Type B pancreatic cell (in vitro differentiated cells): ENCODE results near the gene USP14. TPM values are rescaled to one million over a fixed set of nuclear protein-coding genes. Genes with fewer than 3 reads are reported as not detected.

Experiments used
- DNase-seq: peaks from one replicate; pipeline ENCODE4 v3.0.0; 2021; ENCODE audit warnings: mixed read lengths; ENCODE audit not compliant: unreplicated experiment; ENCODE audit errors: extremely low spot score
- H3K27ac Mint-ChIP-seq: 2 replicates; pipeline ENCODE4 v1.8.0; 2021; ENCODE audit warnings: mild to moderate bottlenecking, mixed read lengths
- H3K27me3 Mint-ChIP-seq: 2 replicates; pipeline ENCODE4 v1.8.0; 2021; ENCODE audit warnings: mixed read lengths
- H3K36me3 Mint-ChIP-seq: 2 replicates; pipeline ENCODE4 v1.8.0; 2021; ENCODE audit warnings: mixed read lengths
- H3K4me1 Mint-ChIP-seq: one replicate; pipeline ENCODE4 v1.8.0; 2021; ENCODE audit warnings: mixed read lengths; ENCODE audit not compliant: unreplicated experiment
- H3K4me3 Mint-ChIP-seq: 2 replicates; pipeline ENCODE4 v1.8.0; 2021; ENCODE audit warnings: mild to moderate bottlenecking, mixed read lengths
- H3K9me3 Mint-ChIP-seq: 2 replicates; pipeline ENCODE4 v1.8.0; 2021; ENCODE audit warnings: mixed read lengths
- CTCF ChIP-seq: fragments of 200-600 bp; sonication (generic); conservative IDR thresholded peaks from 2 replicates; pipeline ENCODE4 v1.5.0; 2021; ENCODE audit warnings: antibody characterized with exemption, mild to moderate bottlenecking
- total RNA-seq: library from RNA; stranded (reverse); gene quantifications from 2 replicates; pipeline ENCODE4 v1.2.1, GENCODE V29; 2021; ENCODE audit warnings: low replicate concordance

USP14 gene
- total RNA-seq, 1 donor from 2014 or later: 59.5 TPM

- H3K27ac Mint-ChIP-seq: peak overlapping the region; percentile 19
- no peak for TF ChIP-seq CTCF
- no peaks in the 10 kb centered on the region for H3K9me3 Mint-ChIP-seq
- DNase-seq: no peak
- H3K36me3 Mint-ChIP-seq: peaks cover 20% of the 10 kb centered on the region
- H3K4me1 Mint-ChIP-seq: peaks cover 10% of the 10 kb centered on the region
- peaks cover 4% of the 10 kb centered on the region for H3K27me3 Mint-ChIP-seq
- H3K4me3 Mint-ChIP-seq: peak overlapping the region; percentile 79
These were observed 2.6 kb downstream of the USP14 start for GRCh38 chr18:160831-161570.

- H3K4me3 Mint-ChIP-seq: no peak overlapping the region
- no peaks in the 10 kb centered on the region for H3K27me3 Mint-ChIP-seq
- no peak for TF ChIP-seq CTCF
- no peak overlapping the region for H3K27ac Mint-ChIP-seq
- no peak for DNase-seq
- no peaks in the 10 kb centered on the region for H3K9me3 Mint-ChIP-seq
- H3K4me1 Mint-ChIP-seq: no peaks in the 10 kb centered on the region
- peaks cover 22% of the 10 kb centered on the region for H3K36me3 Mint-ChIP-seq
These were observed 14.0 kb downstream of the USP14 start for GRCh38 chr18:172361-172760.

- DNase-seq: no peak
- H3K4me3 Mint-ChIP-seq: no peak overlapping the region
- no peak overlapping the region for H3K27ac Mint-ChIP-seq
- H3K27me3 Mint-ChIP-seq: no peaks in the 10 kb centered on the region
- TF ChIP-seq CTCF: no peak
- H3K9me3 Mint-ChIP-seq: no peaks in the 10 kb centered on the region
- H3K4me1 Mint-ChIP-seq: peaks cover 7% of the 10 kb centered on the region
- H3K36me3 Mint-ChIP-seq: peaks cover 20% of the 10 kb centered on the region
These were observed 21.1 kb downstream of the USP14 start for GRCh38 chr18:179499-179898.

GRCh38 chr18:181711-182110 is 23.4 kb downstream of the USP14 start:
- DNase-seq: no peak
- Mint-ChIP-seq H3K4me3 (no peak overlapping the region), H3K9me3 (no peaks in the 10 kb centered on the region), H3K4me1 (peaks cover 7% of the 10 kb centered on the region), H3K36me3 (peaks cover 17% of the 10 kb centered on the region), H3K27me3 (no peaks in the 10 kb centered on the region), H3K27ac (no peak overlapping the region)
- TF ChIP-seq CTCF: no peak

GRCh38 chr18:183769-184168 is 25.4 kb downstream of the USP14 start:
- H3K27me3 Mint-ChIP-seq: no peaks in the 10 kb centered on the region
- no peak for TF ChIP-seq CTCF
- H3K36me3 Mint-ChIP-seq: peaks cover 17% of the 10 kb centered on the region
- DNase-seq: no peak
- no peaks in the 10 kb centered on the region for H3K9me3 Mint-ChIP-seq
- H3K27ac Mint-ChIP-seq: no peak overlapping the region
- H3K4me1 Mint-ChIP-seq: peaks cover 7% of the 10 kb centered on the region
- no peak overlapping the region for H3K4me3 Mint-ChIP-seq
